ENCODE data around the gene FRMD1. TPM values are rescaled to one million over a fixed set of nuclear protein-coding genes. Genes with fewer than 3 reads are reported as not detected.

The FRMD1 gene
- total RNA-seq, 3 donors from 2014 or later (not counting 1 experiment from before 2014, with no cell fraction given), result not detected

GRCh38 chr6:168016721-168017525, 62.1 kb downstream of the FRMD1 start:
- 88% methylated on average over 18 of the region's 18 CpGs for WGBS (ENCODE audit: insufficient coverage)
- ATAC-seq (no peak), DNase-seq (no peak)
- no peak for TF ChIP-seq CTCF (IDR thresholded peaks at IDR 0.05)
- Histone ChIP-seq H3K27me3 (ENCODE audit: control insufficient read depth, insufficient read depth, low read length) (no peaks in the 10 kb centered on the region), H3K4me1 (ENCODE audit: control insufficient read depth, insufficient read depth, low read length) (no peaks in the 10 kb centered on the region), H3K9me3 (ENCODE audit: control insufficient read depth, insufficient read depth, low read length) (peaks cover 10% of the 10 kb centered on the region), H3K4me3 (ENCODE audit: low read length) (no peak overlapping the region), H3K27ac (ENCODE audit: low read length) (no peak overlapping the region), H3K36me3 (ENCODE audit: control insufficient read depth, insufficient read depth, low read length) (no peaks in the 10 kb centered on the region)
- H3K9me3 Mint-ChIP-seq, result peaks cover 0 to 3% of the 10 kb centered on the region in 2 donors
- no peak overlapping the region for H3K27ac Mint-ChIP-seq
- H3K27me3 Mint-ChIP-seq (ENCODE audit: low read depth in 2 of 2), result no peaks in the 10 kb centered on the region
- peaks cover 2% of the 10 kb centered on the region for H3K36me3 Mint-ChIP-seq
- no peaks in the 10 kb centered on the region for H3K4me1 Mint-ChIP-seq
- no peak overlapping the region for H3K4me3 Mint-ChIP-seq
- intact Hi-C loops (cut with micrococcal nuclease), result no loop called here

GRCh38 chr6:168016176-168016620, 62.8 kb downstream of the FRMD1 start:
- H3K9me3 Mint-ChIP-seq, result peaks cover 2 to 8% of the 10 kb centered on the region in 2 donors
- DNase-seq (no peak), ATAC-seq (no peak)
- Histone ChIP-seq H3K27me3 (ENCODE audit: control insufficient read depth, insufficient read depth, low read length) (no peaks in the 10 kb centered on the region), H3K9me3 (ENCODE audit: control insufficient read depth, insufficient read depth, low read length) (peaks cover 13% of the 10 kb centered on the region), H3K27ac (ENCODE audit: low read length) (no peak overlapping the region), H3K36me3 (ENCODE audit: control insufficient read depth, insufficient read depth, low read length) (no peaks in the 10 kb centered on the region), H3K4me1 (ENCODE audit: control insufficient read depth, insufficient read depth, low read length) (no peaks in the 10 kb centered on the region), H3K4me3 (ENCODE audit: low read length) (no peak overlapping the region)
- no peaks in the 10 kb centered on the region for H3K27me3 Mint-ChIP-seq (ENCODE audit: low read depth in 2 of 2)
- no peak overlapping the region for H3K27ac Mint-ChIP-seq
- TF ChIP-seq CTCF (IDR thresholded peaks at IDR 0.05), result no peak
- WGBS (ENCODE audit: insufficient coverage), result 90% methylated on average over 18 of the region's 18 CpGs
- no peak overlapping the region for H3K4me3 Mint-ChIP-seq
- peaks cover 9% of the 10 kb centered on the region for H3K36me3 Mint-ChIP-seq
- no peaks in the 10 kb centered on the region for H3K4me1 Mint-ChIP-seq
- intact Hi-C loops (cut with micrococcal nuclease), result no loop called here

GRCh38 chr6:168015482-168016175, 63.4 kb downstream of the FRMD1 start:
- no peak for TF ChIP-seq CTCF (IDR thresholded peaks at IDR 0.05)
- Mint-ChIP-seq H3K4me1 (no peaks in the 10 kb centered on the region), H3K9me3 (peaks cover 7 to 13% of the 10 kb centered on the region in 2 donors), H3K27me3 (ENCODE audit: low read depth in 2 of 2) (no peaks in the 10 kb centered on the region), H3K27ac (no peak overlapping the region), H3K36me3 (peaks cover 15% of the 10 kb centered on the region), H3K4me3 (no peak overlapping the region)
- intact Hi-C loops (cut with micrococcal nuclease), result no loop called here
- Histone ChIP-seq H3K9me3 (ENCODE audit: control insufficient read depth, insufficient read depth, low read length) (peaks cover 13% of the 10 kb centered on the region), H3K4me1 (ENCODE audit: control insufficient read depth, insufficient read depth, low read length) (no peaks in the 10 kb centered on the region), H3K4me3 (ENCODE audit: low read length) (no peak overlapping the region), H3K36me3 (ENCODE audit: control insufficient read depth, insufficient read depth, low read length) (no peaks in the 10 kb centered on the region), H3K27ac (ENCODE audit: low read length) (no peak overlapping the region), H3K27me3 (ENCODE audit: control insufficient read depth, insufficient read depth, low read length) (no peaks in the 10 kb centered on the region)
- ATAC-seq (no peak), DNase-seq (no peak)
- WGBS (ENCODE audit: insufficient coverage), result 85% methylated on average over 14 of the region's 14 CpGs

All from natural killer cell (primary cell).